Measurements from ENCODE around the gene PRKACB.

The PRKACB gene

DNA sequence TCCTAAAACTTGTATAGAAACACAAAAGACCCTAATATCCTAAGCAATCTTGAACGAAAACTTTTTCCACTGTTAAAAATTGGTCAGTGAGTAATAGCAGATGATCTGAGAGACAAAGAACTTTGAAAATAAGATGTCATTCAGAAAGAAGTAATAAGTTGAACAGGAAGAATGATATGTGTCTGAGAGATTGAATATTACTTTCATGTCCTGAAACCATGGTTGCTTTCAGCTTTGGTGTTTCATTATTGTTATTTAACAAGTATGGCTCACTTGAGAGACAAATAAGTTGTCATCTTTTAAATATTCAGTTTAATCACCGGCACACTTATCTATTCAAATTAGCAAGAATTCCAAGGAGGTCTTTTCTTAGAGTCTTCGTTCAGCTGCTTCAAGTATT is 11.4 kb downstream of the PRKACB start:
- FAIRE-seq (no peak), DNase-seq (ENCODE audit: low spot score) (no peak)

GRCh38 chr1:84156210-84156621 is 12.1 kb downstream of the PRKACB start:
- peak; percentile 47 for DNase-seq (ENCODE audit: low spot score)

DNA sequence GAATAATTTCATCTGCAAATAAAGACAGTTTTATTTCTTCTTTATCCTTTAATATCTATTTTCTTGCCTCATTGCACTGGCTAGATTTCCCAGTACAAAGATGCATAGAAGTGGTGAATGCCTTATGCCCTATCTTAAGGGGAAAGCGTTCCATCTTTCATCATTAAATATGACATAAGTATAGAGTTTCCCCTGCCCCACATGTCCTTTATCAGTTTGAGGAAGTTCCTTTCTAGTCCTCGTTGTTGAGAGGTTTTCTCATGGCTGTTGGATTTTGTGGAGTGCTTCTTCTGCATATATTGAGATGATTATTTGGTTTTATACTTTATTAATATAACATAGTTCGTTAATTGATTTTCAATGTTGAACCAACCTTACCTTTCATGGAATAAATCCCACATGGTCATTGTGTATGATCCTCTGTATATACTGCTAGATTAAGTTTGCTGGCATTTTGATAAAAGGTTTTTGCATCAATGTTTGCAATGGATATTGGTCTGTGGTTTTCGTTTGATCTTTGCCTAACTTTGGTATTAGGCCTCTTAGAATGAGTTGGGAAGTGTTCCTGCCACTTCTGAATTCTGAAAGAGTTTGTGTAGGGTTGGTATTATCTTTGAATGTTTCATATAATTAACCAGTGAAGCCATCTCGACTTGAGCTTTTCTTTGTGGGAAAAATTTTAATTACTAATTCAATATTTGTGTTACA is 15.6 kb downstream of the PRKACB start:
- DNase-seq (ENCODE audit: low spot score) = no peak
- FAIRE-seq = no peak

More at GRCh38 chr1:84156210-84156621, 12.1 kb downstream of the PRKACB start:
- no peak for FAIRE-seq

DNA sequence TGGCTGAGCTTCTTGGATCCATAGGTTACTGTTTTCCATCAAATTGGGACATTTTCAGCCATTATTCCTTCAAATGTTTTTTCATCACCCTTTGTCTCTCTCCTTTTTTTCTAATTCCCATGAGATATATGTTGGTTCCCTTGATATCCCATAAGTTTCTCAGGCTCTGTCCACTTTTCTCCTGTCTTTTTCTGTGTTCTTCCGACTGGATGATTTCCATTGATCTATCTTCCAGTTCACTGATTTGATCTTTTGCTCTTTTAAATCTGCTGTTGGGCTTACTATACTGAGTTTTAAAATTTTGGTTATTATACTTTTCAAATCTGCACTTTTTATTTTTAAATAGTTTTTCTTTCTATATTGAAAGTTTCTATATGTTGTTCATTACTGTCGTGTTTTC is 18.2 kb downstream of the PRKACB start:
- FAIRE-seq = no peak

GRCh38 chr1:84163123-84163931 is 19.3 kb downstream of the PRKACB start:
- FAIRE-seq (no peak), DNase-seq (ENCODE audit: low spot score) (no peak)

More for the DNA sequence above, 18.2 kb downstream of the PRKACB start:
- no peak for DNase-seq (ENCODE audit: low spot score)

DNA sequence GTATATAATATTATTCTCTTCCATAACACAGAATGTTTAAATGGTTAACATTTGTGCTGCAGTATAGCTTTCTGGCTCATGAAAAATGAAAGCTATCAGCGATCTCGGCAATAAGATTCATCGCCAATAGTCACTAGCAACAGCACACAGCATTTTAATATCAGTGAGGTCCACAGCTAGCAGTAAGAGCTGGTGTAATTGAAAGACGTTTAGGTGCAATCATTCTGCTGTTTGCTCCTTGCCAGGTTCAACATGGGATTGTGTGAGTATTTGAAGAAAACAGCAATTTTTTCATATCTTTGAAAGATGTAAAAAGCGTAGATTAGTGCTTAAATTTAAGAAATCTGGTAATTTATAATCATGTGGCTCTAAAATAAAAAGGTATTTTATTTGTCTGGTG is 20.1 kb downstream of the PRKACB start:
- FAIRE-seq (no peak), DNase-seq (ENCODE audit: low spot score) (no peak)

GRCh38 chr1:84164567-84165021 is 20.5 kb downstream of the PRKACB start:
- DNase-seq (ENCODE audit: low spot score) (no peak), FAIRE-seq (no peak)

GRCh38 chr1:84165601-84166000 is 21.5 kb downstream of the PRKACB start:
- no peak for DNase-seq (ENCODE audit: low spot score)
- FAIRE-seq = no peak

GRCh38 chr1:84166797-84167196 is 22.7 kb downstream of the PRKACB start:
- no peak for DNase-seq (ENCODE audit: low spot score)
- FAIRE-seq = no peak

DNA sequence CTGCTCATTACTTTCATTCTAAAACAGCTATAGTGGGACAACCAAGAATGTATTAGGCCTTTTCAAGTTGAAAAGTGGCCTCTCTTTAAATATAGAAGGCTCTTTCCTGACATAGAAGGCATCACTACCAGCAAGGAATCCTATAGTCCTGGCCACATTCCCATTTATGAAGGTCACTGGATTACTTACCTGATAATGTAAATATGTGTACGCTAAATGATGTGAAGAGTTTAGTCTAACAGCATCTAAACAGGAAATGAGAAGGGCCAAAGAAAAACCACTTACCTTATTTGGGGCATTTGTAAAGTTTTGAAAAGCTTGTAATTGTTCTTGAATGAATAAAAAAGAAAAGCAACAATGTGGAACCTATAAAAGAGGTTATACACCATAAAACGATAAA is 24.7 kb downstream of the PRKACB start:
- DNase-seq (ENCODE audit: low spot score) = no peak

GRCh38 chr1:84170171-84170570 is 26.1 kb downstream of the PRKACB start:
- DNase-seq (ENCODE audit: low spot score) = no peak

More for the DNA sequence above, 24.7 kb downstream of the PRKACB start:
- no peak for FAIRE-seq

DNA sequence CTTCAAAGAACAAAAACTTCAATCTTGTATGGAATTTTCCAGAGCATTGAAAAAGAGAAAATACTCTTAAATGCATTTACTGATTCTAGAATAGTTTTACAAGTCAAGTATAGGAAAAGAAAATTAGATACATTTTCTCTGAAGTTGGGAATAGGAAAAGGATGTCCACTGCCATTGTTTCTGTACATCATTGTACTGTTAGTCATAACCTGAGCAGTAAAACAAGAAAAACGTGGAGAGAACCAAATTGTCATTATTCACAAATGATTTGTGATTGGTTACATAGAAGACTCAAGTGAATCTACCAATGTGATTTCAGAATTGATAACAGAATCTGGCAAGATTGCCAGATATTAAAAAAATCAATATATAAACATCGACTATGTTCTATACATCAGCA is 27.4 kb downstream of the PRKACB start:
- DNase-seq (ENCODE audit: low spot score) (no peak), FAIRE-seq (no peak)

More at GRCh38 chr1:84170171-84170570, 26.1 kb downstream of the PRKACB start:
- no peak for FAIRE-seq

- peak; percentile 5 for FAIRE-seq
- DNase-seq (ENCODE audit: low spot score) = peak; percentile 33
Observed at GRCh38 chr1:84174051-84174556, 30.0 kb downstream of the PRKACB start.

- FAIRE-seq = no peak
- no peak for DNase-seq (ENCODE audit: low spot score)
Observed at GRCh38 chr1:84181350-84182005, 37.4 kb downstream of the PRKACB start.

DNA sequence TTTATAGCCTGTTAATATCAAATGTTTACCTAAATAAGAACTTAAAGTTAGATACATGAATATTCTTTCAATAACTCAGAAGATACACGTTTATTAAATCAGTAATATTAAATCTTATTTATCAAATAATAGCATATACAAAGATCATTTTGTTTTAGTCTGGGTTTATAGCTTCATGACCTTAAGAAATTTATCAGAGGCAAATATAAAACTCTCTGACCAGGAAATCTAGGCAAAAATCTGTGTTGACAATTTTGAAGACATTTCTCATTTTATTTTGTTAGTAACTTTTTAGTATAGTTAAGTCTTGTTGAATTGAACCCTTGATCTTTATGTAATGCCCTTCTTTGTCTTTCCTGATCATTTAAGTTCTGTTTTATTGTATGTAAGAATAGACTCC is 46.4 kb downstream of the PRKACB start:
- no peak for FAIRE-seq
- DNase-seq (ENCODE audit: low spot score) = no peak

- DNase-seq (ENCODE audit: low spot score) (no peak), FAIRE-seq (no peak)
Observed at GRCh38 chr1:84192681-84193080, 48.6 kb downstream of the PRKACB start.

DNA sequence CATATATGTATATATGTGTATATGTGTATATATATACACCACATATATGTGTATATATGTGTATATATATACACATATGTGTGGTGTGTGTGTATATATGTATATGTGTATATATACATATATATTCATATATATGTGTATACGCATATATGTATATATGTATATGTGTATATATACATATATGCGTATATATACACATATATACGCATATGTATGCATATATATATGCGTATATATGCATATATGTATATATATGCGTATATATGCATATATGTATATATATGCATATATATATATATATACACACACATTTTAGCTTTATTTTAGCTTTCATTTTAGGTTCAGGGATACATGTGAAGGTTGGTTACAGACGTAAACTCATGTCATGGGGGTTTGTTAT is 54.8 kb downstream of the PRKACB start:
- no peak for FAIRE-seq

DNA sequence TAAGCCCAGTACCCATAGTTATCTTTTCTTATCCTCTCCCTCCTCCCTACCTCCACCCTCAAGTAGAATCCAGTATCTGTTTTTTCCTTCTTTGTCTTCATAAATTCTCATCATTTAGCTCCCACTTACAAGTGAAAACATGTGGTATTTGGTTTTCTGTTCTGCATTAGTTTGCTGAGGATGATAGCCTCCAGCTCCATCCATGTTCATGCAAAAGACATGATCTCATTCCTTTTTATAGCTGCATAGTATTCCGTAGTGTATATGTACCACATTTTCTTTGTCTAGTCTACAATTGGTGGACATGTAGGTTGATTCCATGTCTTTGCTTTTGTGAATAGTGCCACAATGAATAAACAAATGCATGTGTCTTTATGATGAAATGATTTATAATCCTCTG is 55.2 kb downstream of the PRKACB start:
- FAIRE-seq (no peak), DNase-seq (ENCODE audit: low spot score) (no peak)

More for the DNA sequence above, 54.8 kb downstream of the PRKACB start:
- DNase-seq (ENCODE audit: low spot score) = no peak

GRCh38 chr1:84202126-84202525 is 58.1 kb downstream of the PRKACB start:
- FAIRE-seq (no peak), DNase-seq (ENCODE audit: low spot score) (no peak)

GRCh38 chr1:84206375-84206774 is 62.3 kb downstream of the PRKACB start:
- FAIRE-seq (no peak), DNase-seq (ENCODE audit: low spot score) (no peak)

DNA sequence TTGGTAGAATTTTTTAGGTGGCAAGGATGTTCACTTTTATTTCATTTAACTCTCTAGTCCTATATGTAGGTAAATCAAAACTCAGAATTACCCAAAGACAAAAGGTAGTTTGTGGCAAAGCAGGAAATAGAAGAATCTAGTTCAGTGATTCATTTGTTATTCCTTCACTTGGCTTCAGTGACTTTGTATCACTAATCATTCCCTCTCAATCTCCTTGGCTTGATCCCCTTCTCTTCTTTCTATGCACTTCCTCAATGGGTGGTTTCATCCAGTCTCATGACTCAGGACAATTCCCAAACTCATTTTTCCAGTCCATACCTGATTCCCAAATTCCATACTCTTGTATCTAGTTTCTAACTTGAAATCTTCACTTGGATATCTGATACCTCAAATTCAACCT is 64.9 kb downstream of the PRKACB start:
- FAIRE-seq (no peak), DNase-seq (ENCODE audit: low spot score) (no peak)

Data from urothelium cell line (cell line).